SJSA1 (cell line): Measurements from ENCODE around the gene CD164. TPM values are rescaled to one million over a fixed set of nuclear protein-coding genes. Genes with fewer than 3 reads are reported as not detected.

Experiments
- DNase-seq, 2 experiments: peaks; one replicate each; pipeline ENCODE4 v3.0.0-alpha.2; 2015 to 2020; ENCODE audit warnings: low spot score in 2 of 2, low read depth in 1 of 2
- H3K27ac ChIP-seq: fragments of 250-450 bp; sonication (Bioruptor Pico); 2 replicates; pipeline ENCODE4 v1.5.1; 2020; ENCODE audit warnings: mild to moderate bottlenecking, moderate library complexity
- H3K27me3 ChIP-seq: fragments of 250-450 bp; sonication (Bioruptor Pico); replicated peaks from 2 replicates; pipeline ENCODE4 v1.5.1; 2020; ENCODE audit warnings: mild to moderate bottlenecking, moderate library complexity
- H3K36me3 ChIP-seq: fragments of 250-450 bp; sonication (Bioruptor Pico); 2 replicates; pipeline ENCODE4 v1.5.1; 2020; ENCODE audit warnings: mild to moderate bottlenecking
- H3K4me1 ChIP-seq: fragments of 250-450 bp; sonication (Bioruptor Pico); replicated peaks from 2 replicates; pipeline ENCODE4 v1.6.1; 2021; ENCODE audit warnings: mild to moderate bottlenecking
- H3K4me3 ChIP-seq: fragments of 250-450 bp; sonication (Bioruptor Pico); 2 replicates; pipeline ENCODE4 v1.5.1; 2020; ENCODE audit warnings: mild to moderate bottlenecking
- H3K9me3 ChIP-seq: fragments of 250-450 bp; sonication (Bioruptor Pico); replicated peaks from 2 replicates; pipeline ENCODE4 v1.5.1; 2020; ENCODE audit warnings: mild to moderate bottlenecking
- total RNA-seq: library from RNA; depleted of rRNA; stranded (reverse); fragments of >200 nt; shearing (Covaris generic); gene quantifications from 2 replicates; pipeline ENCODE4 v1.2.3, GENCODE V29; 2014; rRNA removed

CD164 gene
- total RNA-seq, 1 experiment from 2014 or later = 188 TPM

DNA sequence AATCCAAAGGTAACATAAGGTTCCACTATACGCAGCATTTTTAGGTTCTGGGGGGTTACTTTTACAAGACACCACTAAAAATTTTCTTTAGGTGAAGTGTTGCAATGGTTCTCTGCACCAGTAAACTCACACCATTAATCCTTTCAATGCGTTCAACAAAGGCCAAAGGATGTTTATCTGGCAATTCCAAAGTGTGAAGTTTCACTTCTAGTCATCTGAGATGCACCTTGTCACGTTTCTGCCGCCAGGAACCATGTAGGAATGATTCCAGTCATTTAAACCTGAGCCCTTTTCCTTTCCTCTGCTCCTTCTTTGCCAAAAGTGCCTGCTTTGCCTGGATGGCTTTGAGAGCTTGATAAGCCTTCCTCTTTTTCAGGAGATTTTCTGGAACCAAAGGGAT, 54.8 kb downstream of the CD164 start:
- no peaks in the 10 kb centered on the region for H3K27me3 ChIP-seq
- no peak overlapping the region for H3K27ac ChIP-seq
- H3K9me3 ChIP-seq = no peaks in the 10 kb centered on the region
- no peaks in the 10 kb centered on the region for H3K36me3 ChIP-seq
- H3K4me1 ChIP-seq = no peaks in the 10 kb centered on the region
- DNase-seq = no peak
- no peak overlapping the region for H3K4me3 ChIP-seq

DNA sequence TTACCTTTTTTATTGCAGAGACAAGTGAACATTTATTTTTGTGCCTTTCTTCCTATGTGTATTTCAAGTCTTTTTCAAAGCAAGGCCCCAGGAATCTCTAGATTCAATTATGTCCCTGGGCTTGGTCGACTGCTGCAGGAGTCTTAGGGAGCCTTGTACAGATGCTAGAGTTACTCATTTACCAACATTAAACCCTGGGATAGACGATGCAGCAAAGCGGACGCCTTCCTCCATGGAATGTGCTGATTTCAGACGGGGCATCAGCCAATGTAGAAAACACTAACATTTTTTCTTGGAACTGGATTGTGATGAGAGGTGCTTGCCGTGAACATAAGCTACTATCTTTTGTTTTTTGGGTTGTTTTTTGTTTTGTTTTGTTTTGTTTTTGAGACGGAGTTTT, 55.9 kb downstream of the CD164 start:
- no peaks in the 10 kb centered on the region for H3K27me3 ChIP-seq
- no peak overlapping the region for H3K27ac ChIP-seq
- H3K4me3 ChIP-seq = no peak overlapping the region

DNA sequence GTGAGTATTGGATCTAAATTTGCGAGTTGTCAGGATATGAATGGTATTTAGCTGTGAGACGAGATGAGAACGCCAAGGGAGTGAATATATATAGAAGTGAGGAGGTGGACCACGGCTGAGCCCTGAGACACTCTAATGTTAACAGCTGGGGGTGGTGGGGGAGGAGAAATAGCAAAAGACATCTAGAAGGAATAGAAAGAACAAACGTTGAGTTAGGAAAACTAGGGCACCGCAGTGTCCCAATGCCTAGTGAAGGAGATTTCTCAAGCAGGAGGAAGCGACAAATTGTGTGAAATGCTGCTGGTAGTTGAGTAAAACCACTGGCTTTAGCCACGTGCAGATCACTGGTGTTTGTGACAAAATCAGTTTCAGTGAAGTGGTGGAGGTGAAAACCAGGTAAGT, 56.9 kb downstream of the CD164 start:
- H3K27ac ChIP-seq = no peak overlapping the region
- no peaks in the 10 kb centered on the region for H3K36me3 ChIP-seq
- H3K9me3 ChIP-seq = no peaks in the 10 kb centered on the region
- DNase-seq = no peak
- H3K4me1 ChIP-seq = no peaks in the 10 kb centered on the region
- no peak overlapping the region for H3K4me3 ChIP-seq
- no peaks in the 10 kb centered on the region for H3K27me3 ChIP-seq

More for the DNA sequence above, 55.9 kb downstream of the CD164 start:
- H3K9me3 ChIP-seq = no peaks in the 10 kb centered on the region
- no peak for DNase-seq
- no peaks in the 10 kb centered on the region for H3K4me1 ChIP-seq
- no peaks in the 10 kb centered on the region for H3K36me3 ChIP-seq

DNA sequence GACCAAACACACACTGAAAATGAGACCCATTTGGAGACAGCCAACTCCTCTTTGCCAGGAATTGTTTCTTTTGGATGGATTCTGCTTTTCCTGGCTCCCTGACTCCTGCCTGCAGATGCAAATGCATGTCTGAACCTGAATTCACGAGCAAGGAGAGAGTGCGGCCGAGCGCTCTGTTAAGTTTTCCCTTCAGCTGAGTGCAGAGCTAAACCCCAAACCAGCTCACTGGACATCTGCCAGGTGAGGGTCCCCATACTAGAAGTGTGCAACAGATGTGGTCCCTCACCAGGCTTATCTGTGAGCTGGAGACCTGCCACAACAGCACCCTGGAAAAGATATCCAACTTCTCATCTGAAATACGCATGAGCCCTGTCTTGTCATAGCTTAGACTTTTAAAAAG, 59.0 kb downstream of the CD164 start:
- H3K27ac ChIP-seq = no peak overlapping the region
- H3K4me1 ChIP-seq = no peaks in the 10 kb centered on the region
- no peaks in the 10 kb centered on the region for H3K27me3 ChIP-seq
- H3K4me3 ChIP-seq = no peak overlapping the region
- H3K36me3 ChIP-seq = no peaks in the 10 kb centered on the region
- DNase-seq = no peak
- no peaks in the 10 kb centered on the region for H3K9me3 ChIP-seq

DNA sequence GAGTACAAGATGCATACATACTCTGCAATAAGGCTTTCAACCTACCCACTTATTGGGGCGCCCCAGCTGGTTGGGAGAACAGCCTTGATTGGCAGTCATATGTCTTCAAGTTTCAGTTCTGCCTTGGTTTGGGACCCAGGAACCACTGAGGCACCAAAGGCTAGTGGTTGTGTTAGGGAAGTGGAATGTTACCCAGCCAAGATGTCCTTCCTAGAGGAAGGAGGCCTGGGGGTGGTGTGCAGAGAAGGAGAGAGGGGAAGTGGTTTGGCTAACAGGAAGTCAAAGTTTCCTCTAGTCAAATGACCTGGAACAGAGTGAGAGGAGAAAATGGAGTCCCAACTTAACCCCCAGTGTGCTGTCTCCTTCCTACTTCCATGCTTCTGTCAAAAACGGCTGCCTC, 59.4 kb downstream of the CD164 start:
- Histone ChIP-seq H3K9me3 (no peaks in the 10 kb centered on the region), H3K4me3 (no peak overlapping the region), H3K4me1 (no peaks in the 10 kb centered on the region), H3K36me3 (no peaks in the 10 kb centered on the region), H3K27ac (no peak overlapping the region), H3K27me3 (no peaks in the 10 kb centered on the region)
- no peak for DNase-seq

DNA sequence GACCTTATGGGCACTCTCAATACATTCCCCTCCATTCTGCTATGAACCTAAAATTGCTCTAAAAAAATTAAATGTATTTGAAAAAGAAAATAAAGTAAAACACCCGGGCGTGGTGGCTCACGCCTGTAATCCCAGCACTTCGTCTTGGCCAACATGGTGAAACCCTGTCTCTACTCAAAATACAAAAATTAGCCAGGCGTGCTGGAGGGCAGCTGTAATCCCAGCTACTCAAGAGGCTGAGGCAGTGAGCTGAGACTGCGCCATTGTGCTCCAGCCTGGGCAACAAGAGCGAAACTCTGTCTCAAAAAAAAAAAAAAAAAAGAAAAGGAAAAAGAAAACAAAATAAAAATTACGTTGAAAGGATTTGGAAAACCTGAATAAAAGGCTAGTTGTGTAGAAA, 60.5 kb downstream of the CD164 start:
- no peaks in the 10 kb centered on the region for H3K4me1 ChIP-seq

DNA sequence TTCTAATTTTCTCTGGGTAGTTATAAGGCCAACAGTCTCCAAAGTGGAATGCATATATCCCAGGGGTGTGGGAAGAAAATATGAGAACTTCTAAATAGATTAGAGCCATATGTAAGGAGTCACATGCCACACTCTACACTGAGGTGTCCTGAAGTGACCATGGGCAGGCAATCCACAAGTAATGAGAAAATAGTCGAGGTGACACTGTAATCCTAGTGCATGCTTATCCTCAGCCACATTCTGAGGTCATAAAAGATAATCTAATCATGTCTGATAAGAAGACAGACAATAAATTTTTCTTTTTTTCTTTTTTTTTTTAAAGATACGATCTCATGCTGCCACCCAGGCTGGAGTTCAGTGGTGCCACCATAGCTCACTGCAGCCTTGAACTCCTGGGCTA, 62.2 kb downstream of the CD164 start:
- no peaks in the 10 kb centered on the region for H3K4me1 ChIP-seq
- H3K27ac ChIP-seq = no peak overlapping the region
- H3K36me3 ChIP-seq = no peaks in the 10 kb centered on the region
- no peak for DNase-seq
- H3K9me3 ChIP-seq = no peaks in the 10 kb centered on the region
- H3K4me3 ChIP-seq = no peak overlapping the region
- H3K27me3 ChIP-seq = 0 out of 2 replicates have a peak, but pooled peaks cover 2% of the 10 kb centered on the region

More for the DNA sequence above, 60.5 kb downstream of the CD164 start:
- H3K9me3 ChIP-seq = no peaks in the 10 kb centered on the region
- no peak overlapping the region for H3K27ac ChIP-seq
- H3K27me3 ChIP-seq = no peaks in the 10 kb centered on the region
- DNase-seq = no peak
- no peaks in the 10 kb centered on the region for H3K36me3 ChIP-seq
- no peak overlapping the region for H3K4me3 ChIP-seq

DNA sequence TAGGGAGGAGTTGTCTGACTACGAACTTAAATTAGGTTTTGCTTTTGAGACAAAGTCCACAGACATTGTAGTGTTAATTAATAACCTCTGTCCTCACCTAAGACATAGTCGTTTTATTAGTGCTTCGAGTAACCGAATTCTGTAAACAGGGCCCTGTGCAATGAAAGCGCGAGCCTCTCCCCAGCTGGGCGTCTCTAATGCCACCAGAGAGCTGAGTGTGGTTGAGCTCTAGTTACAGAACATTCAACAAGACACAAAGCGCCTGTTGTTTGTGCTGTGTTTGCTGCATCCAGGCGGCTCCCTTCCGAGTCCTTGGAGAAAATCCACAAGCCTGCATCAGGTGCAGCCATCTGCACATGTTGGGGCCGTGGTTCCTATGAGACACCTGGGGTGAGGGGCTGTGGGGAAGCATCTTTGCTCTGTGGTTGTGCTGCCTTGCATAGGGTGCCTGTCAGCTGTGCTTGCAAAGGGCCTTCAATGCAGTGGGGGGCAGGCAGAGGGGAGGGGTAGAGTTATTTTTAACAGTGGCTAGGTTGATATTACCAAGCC, 63.9 kb downstream of the CD164 start:
- H3K4me1 ChIP-seq = no peaks in the 10 kb centered on the region
- H3K9me3 ChIP-seq = no peaks in the 10 kb centered on the region
- H3K27me3 ChIP-seq = 0 out of 2 replicates have a peak, but pooled peaks cover 4% of the 10 kb centered on the region
- no peak overlapping the region for H3K27ac ChIP-seq
- H3K36me3 ChIP-seq = no peaks in the 10 kb centered on the region
- no peak overlapping the region for H3K4me3 ChIP-seq
- DNase-seq = no peak

DNA sequence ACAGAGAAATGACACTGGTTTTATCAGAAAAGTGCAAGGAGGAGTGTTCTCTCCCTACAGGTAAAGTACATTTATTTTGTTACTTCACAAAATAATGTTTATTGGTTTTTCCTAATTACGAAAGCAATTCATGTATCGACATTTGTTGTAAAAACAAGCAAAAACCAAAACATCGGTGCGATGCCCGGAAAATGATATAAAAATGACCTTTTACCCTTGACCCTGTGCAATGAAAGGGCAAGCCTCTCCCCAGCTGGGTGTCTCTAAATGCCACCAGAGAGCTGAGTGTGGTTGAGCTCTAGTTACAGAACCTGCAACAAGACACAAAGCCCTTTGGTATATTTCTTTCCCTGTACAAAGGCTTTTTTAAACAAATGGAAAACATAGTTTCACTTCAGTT, 65.4 kb downstream of the CD164 start:
- no peaks in the 10 kb centered on the region for H3K4me1 ChIP-seq
- no peak for DNase-seq

More for the DNA sequence above, 65.4 kb downstream of the CD164 start:
- Histone ChIP-seq H3K9me3 (no peaks in the 10 kb centered on the region), H3K36me3 (no peaks in the 10 kb centered on the region), H3K27me3 (0 out of 2 replicates have a peak, but pooled peaks cover 4% of the 10 kb centered on the region), H3K27ac (no peak overlapping the region), H3K4me3 (no peak overlapping the region)

Other genes with a start within 250 kb of the CD164 start
- 0.29 TPM in 1 of 2 replicates, not detected in the other for gene PPIL6, start 58.2 kb upstream of the CD164 start, total RNA-seq
- 6.0 and 9.9 TPM in 2 replicates for gene SMPD2, start 58.3 kb upstream of the CD164 start, total RNA-seq
- 45.7 and 51.9 TPM in 2 replicates for gene MICAL1, start 73.3 kb upstream of the CD164 start, total RNA-seq
- 11.2 and 16.7 TPM in 2 replicates for gene ZBTB24, start 100.8 kb upstream of the CD164 start, total RNA-seq